ENCODE results near the gene PPM1J. TPM values are rescaled to one million over a fixed set of nuclear protein-coding genes. Genes with fewer than 3 reads are reported as not detected.

The PPM1J gene
- total RNA-seq, 1 donor from 2014 or later: 0.32 TPM

- ATAC-seq (no peak), DNase-seq (no peak)
- TF ChIP-seq, protein P1, sequence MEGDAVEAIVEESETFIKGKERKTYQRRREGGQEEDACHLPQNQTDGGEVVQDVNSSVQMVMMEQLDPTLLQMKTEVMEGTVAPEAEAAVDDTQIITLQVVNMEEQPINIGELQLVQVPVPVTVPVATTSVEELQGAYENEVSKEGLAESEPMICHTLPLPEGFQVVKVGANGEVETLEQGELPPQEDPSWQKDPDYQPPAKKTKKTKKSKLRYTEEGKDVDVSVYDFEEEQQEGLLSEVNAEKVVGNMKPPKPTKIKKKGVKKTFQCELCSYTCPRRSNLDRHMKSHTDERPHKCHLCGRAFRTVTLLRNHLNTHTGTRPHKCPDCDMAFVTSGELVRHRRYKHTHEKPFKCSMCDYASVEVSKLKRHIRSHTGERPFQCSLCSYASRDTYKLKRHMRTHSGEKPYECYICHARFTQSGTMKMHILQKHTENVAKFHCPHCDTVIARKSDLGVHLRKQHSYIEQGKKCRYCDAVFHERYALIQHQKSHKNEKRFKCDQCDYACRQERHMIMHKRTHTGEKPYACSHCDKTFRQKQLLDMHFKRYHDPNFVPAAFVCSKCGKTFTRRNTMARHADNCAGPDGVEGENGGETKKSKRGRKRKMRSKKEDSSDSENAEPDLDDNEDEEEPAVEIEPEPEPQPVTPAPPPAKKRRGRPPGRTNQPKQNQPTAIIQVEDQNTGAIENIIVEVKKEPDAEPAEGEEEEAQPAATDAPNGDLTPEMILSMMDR (IDR thresholded peaks at IDR 0.05): no peak
- no peaks in the 10 kb centered on the region for H3K27me3 ChIP-seq
- H3K4me3 ChIP-seq: no peak overlapping the region
- intact Hi-C loops (cut with DNase I): no loop called here
- no peaks in the 10 kb centered on the region for H3K4me1 ChIP-seq
- no peak overlapping the region for H3K27ac ChIP-seq
- H3K9me3 ChIP-seq: no peaks in the 10 kb centered on the region
- H3K36me3 ChIP-seq: peaks cover 36% of the 10 kb centered on the region
Observed at GRCh38 chr1:112687785-112688496, 27.2 kb downstream of the PPM1J start.

GRCh38 chr1:112687361-112687760, 27.8 kb downstream of the PPM1J start:
- Histone ChIP-seq H3K4me1 (no peaks in the 10 kb centered on the region), H3K9me3 (no peaks in the 10 kb centered on the region), H3K36me3 (peaks cover 32% of the 10 kb centered on the region), H3K27ac (no peak overlapping the region), H3K4me3 (no peak overlapping the region), H3K27me3 (no peaks in the 10 kb centered on the region)
- TF ChIP-seq, protein P1 (IDR thresholded peaks at IDR 0.05): no peak
- intact Hi-C loops (cut with DNase I): no loop called here
- ATAC-seq (no peak), DNase-seq (no peak)

DNA sequence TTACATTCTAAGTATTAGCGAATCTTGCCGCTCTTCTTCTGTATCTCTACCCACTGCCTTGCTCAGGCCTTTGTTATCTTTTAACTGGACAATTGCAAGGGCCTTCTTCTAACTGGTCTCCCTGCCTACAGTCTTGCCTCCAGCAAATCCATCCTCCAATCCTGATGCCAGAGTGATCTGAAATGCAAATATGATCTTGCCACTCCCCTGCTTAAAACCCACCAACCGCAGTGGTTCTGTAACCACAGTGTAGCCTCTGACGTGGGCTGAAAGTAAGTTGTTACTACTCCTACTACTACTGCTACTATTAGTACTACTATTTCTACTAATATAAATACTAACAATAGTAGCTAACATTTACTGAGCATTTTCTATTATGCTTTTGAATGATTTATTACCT, 28.3 kb downstream of the PPM1J start:
- intact Hi-C loops (cut with DNase I): no loop called here
- Histone ChIP-seq H3K4me1 (no peaks in the 10 kb centered on the region), H3K9me3 (no peaks in the 10 kb centered on the region), H3K36me3 (peaks cover 27% of the 10 kb centered on the region), H3K27ac (no peak overlapping the region), H3K27me3 (no peaks in the 10 kb centered on the region), H3K4me3 (no peak overlapping the region)
- TF ChIP-seq, protein P1 (IDR thresholded peaks at IDR 0.05): no peak
- no peak for ATAC-seq
- DNase-seq: no peak

GRCh38 chr1:112686417-112686816, 28.7 kb downstream of the PPM1J start:
- Histone ChIP-seq H3K4me3 (no peak overlapping the region), H3K36me3 (peaks cover 22% of the 10 kb centered on the region)
- intact Hi-C loops (cut with DNase I): no loop called here

DNA sequence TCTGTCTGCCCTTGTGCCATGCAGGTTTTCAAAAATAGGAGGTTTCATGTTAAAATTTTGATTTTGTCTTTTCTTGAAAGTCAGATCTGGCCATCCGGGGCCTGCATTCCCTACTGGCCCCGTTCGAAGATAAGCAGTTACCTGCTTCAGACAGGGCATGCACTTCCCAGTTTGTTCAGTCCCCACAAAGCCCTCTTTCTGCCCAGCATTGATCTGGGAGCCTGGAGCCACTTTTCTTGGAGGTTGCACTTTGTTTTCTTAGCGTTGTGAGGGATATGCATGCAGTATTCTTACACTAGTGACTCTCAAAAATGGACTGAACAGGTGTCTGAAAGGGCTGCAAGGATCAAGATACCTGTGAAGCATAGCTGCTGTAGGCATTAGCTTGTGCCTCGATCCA, 29.2 kb downstream of the PPM1J start:
- H3K4me3 ChIP-seq: no peak overlapping the region
- DNase-seq (no peak), ATAC-seq (no peak)

More at GRCh38 chr1:112686417-112686816, 28.7 kb downstream of the PPM1J start:
- no peaks in the 10 kb centered on the region for H3K27me3 ChIP-seq
- TF ChIP-seq, protein P1 (IDR thresholded peaks at IDR 0.05): no peak
- ATAC-seq (no peak), DNase-seq (no peak)
- no peak overlapping the region for H3K27ac ChIP-seq
- H3K9me3 ChIP-seq: no peaks in the 10 kb centered on the region
- H3K4me1 ChIP-seq: no peaks in the 10 kb centered on the region

More for the DNA sequence above, 29.2 kb downstream of the PPM1J start:
- no peaks in the 10 kb centered on the region for H3K9me3 ChIP-seq
- TF ChIP-seq, protein P1 (IDR thresholded peaks at IDR 0.05): no peak
- H3K27me3 ChIP-seq: no peaks in the 10 kb centered on the region
- intact Hi-C loops (cut with DNase I): no loop called here
- H3K4me1 ChIP-seq: no peaks in the 10 kb centered on the region
- no peak overlapping the region for H3K27ac ChIP-seq
- peaks cover 19% of the 10 kb centered on the region for H3K36me3 ChIP-seq

All from upper lobe of right lung (tissue), 1 donor.